ENCODE results near the gene PLPPR1.

Gene PLPPR1

DNA sequence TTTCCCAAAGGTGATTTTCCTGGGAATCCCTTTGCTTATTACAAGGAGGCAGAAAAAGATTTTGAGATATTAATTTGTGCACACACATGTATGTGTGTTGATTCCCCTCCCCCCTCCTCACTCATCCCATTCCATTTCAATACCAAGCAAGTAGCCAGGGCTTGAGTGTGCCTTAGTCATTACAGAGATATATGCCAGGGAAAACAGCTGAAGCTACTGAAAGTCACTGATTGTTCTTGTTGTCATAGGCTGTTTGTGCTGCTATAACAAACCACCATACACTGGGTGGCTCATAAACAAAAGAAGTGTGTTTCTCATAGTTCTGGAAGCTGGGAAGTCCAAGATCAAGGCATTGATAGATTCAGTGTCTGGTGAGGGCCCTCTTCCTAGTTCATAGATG, 197.6 kb downstream of the PLPPR1 start:
- no peak overlapping the region for H3K27ac ChIP-seq
- TF ChIP-seq ZFX (IDR thresholded peaks at IDR 0.05): no peak

GRCh38 chr9:101226803-101227202, 198.3 kb downstream of the PLPPR1 start:
- TF ChIP-seq CTCF (conservative IDR thresholded peaks at IDR 0.05): 0 out of 2 replicates have a peak, but pooled peaks have one; percentile 6
- no peak for TF ChIP-seq ZFX (IDR thresholded peaks at IDR 0.05)
- no peak overlapping the region for H3K27ac ChIP-seq

DNA sequence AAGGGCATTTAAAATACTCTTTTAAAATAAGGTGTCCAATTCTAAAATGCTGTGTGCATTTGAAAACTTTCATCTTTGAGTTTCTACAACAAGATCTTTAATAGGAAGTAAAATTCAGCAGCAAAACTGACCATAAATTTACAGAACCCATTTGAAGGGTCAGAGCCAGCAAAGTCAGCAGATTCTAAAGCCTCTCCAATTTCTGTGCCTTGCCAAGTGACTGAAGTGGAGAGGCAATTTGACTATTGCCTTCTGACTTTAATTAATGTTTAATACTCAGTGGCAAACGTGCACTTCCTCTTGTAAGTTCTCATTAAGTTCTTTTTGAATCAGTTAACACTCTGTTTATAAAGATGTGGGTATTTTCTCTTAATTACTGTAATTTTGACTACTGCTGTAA, 201.1 kb downstream of the PLPPR1 start:
- TF ChIP-seq ZFX (IDR thresholded peaks at IDR 0.05) (no peak), CTCF (conservative IDR thresholded peaks at IDR 0.05) (no peak)
- no peak overlapping the region for H3K27ac ChIP-seq

DNA sequence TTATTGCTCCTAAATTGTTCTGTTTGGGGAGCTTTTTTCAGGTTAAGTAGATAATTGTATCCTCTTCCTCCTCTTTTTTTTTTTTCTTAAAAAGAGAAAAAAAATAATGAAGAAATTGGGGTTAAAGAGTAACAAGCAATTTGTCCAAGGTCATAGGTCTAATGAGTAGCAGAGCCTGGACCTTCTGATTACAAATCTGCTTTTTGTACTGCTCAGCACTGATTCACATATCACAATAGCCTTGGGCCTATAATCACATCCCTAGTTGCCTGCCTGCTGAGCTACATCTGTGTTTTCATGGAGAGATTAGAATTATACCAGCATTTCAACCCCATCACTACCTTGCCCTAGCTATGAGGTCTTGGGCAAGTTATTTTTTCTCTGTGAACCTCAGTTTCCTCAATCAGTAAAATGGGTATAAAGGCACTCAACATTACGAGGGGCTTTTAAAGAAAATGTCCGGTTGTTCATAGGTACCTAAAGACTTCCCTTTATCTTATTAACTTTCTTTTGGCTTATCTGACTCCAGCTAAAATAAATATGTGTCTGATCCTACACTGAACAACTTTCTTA, 204.0 kb downstream of the PLPPR1 start:
- no peak overlapping the region for H3K27ac ChIP-seq
- TF ChIP-seq CTCF (conservative IDR thresholded peaks at IDR 0.05): no peak
- TF ChIP-seq ZFX (IDR thresholded peaks at IDR 0.05): no peak

GRCh38 chr9:101235105-101235866, 206.8 kb downstream of the PLPPR1 start:
- H3K27ac ChIP-seq: no peak overlapping the region
- no peak for TF ChIP-seq ZFX (IDR thresholded peaks at IDR 0.05)
- peak; percentile 92 for TF ChIP-seq CTCF (conservative IDR thresholded peaks at IDR 0.05)

GRCh38 chr9:101242651-101243050, 214.1 kb downstream of the PLPPR1 start:
- H3K27ac ChIP-seq: no peak overlapping the region
- TF ChIP-seq ZFX (IDR thresholded peaks at IDR 0.05) (no peak), CTCF (conservative IDR thresholded peaks at IDR 0.05) (no peak)

DNA sequence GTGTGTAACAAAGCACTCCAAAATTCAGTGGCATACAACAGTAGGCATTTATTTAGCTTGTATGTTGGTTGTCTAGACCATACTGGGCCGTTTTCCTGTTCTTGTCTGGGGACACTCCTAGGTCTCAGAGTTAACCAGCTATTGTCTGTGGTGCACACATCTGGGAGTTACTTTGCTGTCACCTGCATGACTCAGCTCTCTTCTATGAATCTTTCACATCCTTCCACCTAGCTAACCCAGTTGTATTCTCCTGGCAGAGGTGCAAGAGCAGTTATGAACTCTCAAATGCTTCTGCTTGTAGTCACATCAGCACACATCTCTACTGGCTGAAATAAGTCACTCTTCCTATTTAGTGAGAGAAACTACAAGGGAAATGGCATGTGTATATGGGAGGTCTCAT, 218.2 kb downstream of the PLPPR1 start:
- TF ChIP-seq CTCF (conservative IDR thresholded peaks at IDR 0.05) (no peak), ZFX (IDR thresholded peaks at IDR 0.05) (no peak)

GRCh38 chr9:101247297-101247696, 218.8 kb downstream of the PLPPR1 start:
- TF ChIP-seq ZFX (IDR thresholded peaks at IDR 0.05) (no peak), CTCF (conservative IDR thresholded peaks at IDR 0.05) (no peak)
- no peak overlapping the region for H3K27ac ChIP-seq

More for the DNA sequence above, 218.2 kb downstream of the PLPPR1 start:
- H3K27ac ChIP-seq: no peak overlapping the region
